Activated CD4-positive, alpha-beta T cell treated with anti-CD3 and anti-CD28 coated beads, Interleukin-2, amount 10 ng/mL, durations not matched to agents 24 days and 14 days (primary cell): Measurements from ENCODE around the gene ARID5A. TPM values are rescaled to one million over a fixed set of nuclear protein-coding genes. Genes with fewer than 3 reads are reported as not detected.
"Not testable (repeated sequence)": the region's sequence is repeated elsewhere in the genome, so short reads cannot be mapped to it uniquely, and the experiment has no call there.

ENCODE experiments used
- DNase-seq: peaks from one replicate; pipeline ENCODE4 v3.0.0; 2022
- H3K27ac Mint-ChIP-seq: one replicate; pipeline ENCODE4 v1.8.0; 2022; ENCODE audit warnings: mild to moderate bottlenecking, mixed read lengths
- H3K27me3 Mint-ChIP-seq: one replicate; pipeline ENCODE4 v1.8.0; 2022; ENCODE audit warnings: mixed read lengths
- H3K36me3 Mint-ChIP-seq: one replicate; pipeline ENCODE4 v1.8.0; 2022; ENCODE audit warnings: low read depth, mild to moderate bottlenecking, mixed read lengths
- H3K4me1 Mint-ChIP-seq: one replicate; pipeline ENCODE4 v1.8.0; 2021; ENCODE audit warnings: mixed read lengths
- H3K4me3 Mint-ChIP-seq: one replicate; pipeline ENCODE4 v1.8.0; 2022; ENCODE audit warnings: mild to moderate bottlenecking, moderate library complexity, mixed read lengths
- H3K9me3 Mint-ChIP-seq: one replicate; pipeline ENCODE4 v1.8.0; 2021; ENCODE audit warnings: mixed read lengths
- intact Hi-C: fragments of 100-400 bp; cut with micrococcal nuclease; formaldehyde crosslinking; loops from one replicate; pipeline ENCODE4 v1.15.1; 2023
- total RNA-seq: library from RNA; stranded (reverse); gene quantifications from 2 replicates; pipeline ENCODE4 v1.2.3, GENCODE V29; 2022

The ARID5A gene, protein sequence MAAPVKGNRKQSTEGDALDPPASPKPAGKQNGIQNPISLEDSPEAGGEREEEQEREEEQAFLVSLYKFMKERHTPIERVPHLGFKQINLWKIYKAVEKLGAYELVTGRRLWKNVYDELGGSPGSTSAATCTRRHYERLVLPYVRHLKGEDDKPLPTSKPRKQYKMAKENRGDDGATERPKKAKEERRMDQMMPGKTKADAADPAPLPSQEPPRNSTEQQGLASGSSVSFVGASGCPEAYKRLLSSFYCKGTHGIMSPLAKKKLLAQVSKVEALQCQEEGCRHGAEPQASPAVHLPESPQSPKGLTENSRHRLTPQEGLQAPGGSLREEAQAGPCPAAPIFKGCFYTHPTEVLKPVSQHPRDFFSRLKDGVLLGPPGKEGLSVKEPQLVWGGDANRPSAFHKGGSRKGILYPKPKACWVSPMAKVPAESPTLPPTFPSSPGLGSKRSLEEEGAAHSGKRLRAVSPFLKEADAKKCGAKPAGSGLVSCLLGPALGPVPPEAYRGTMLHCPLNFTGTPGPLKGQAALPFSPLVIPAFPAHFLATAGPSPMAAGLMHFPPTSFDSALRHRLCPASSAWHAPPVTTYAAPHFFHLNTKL
- total RNA-seq = 214 and 229 TPM in 2 replicates

DNA sequence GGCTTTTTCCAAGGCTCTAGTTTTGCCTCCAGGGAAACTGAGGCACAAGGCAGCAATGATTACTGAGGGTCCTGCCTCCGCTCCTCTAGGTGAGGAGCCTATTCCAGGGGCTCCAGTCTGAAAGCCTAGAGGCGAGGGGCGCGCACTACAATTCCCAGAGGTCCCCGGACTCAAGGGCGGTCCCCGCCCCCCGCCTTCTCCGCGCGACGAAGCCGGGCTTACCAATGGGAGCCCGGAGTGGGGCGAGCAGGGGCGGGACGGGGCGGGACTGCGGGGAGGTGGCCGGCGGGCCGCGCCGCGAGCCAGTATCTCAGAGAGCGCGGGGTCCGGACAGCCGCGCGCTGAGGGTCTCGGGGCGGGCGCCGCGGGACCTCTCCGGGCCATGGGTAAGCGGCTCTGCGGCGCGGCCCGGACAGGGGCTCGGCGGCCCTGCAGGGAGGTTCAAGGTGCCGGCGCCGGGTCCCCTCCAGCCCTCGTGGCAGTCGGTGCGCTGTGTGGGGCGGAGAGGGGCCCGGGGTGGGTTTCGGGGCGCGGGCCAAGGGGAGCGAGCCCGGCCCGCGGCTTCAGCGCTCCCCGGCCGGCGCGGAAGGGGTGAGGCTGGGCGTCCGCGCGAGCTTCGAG lies at the start of gene ARID5A:
Gene ARID5A, plus strand, starts transcription at position 308 of the 621 bp plus-strand sequence. Its CDS starts 75 bp downstream, at position 383.
- Mint-ChIP-seq H3K9me3 (no peaks in the 10 kb centered on the region), H3K4me1 (peaks cover 54% of the 10 kb centered on the region), H3K4me3 (peak within 1 kb of the TSS; percentile 93), H3K27me3 (no peaks in the 10 kb centered on the region), H3K36me3 (peaks cover 41% of the 10 kb centered on the region), H3K27ac (peak within 1 kb of the TSS; percentile 94)
- intact Hi-C loops = loop anchor here (1.0 to 10.0 kb wide), 11 partner anchors 8 to 1002 kb away; partner anchors contain the start of genes ANKRD36, CIAO1, CNNM3 and CNNM4
- DNase-seq = peak; percentile 97

DNA sequence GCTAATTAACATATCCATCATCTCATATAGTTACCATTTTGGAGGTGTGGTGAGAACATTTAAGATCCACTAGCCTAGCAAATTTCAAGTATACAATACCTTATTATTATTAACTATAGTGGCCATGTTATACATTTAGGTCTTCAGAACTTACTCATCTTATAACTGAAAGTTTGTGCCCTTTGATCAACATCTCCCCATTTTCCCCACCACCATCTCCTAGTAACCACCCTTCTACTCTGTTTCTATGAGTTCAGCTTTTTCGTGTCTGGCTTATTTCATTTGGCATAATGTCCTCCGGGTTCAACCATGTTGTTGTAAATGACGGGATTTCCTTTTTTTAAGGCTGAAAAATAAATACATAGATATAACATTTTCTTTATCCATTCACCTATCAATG lies 47.3 kb upstream of the ARID5A start:
- intact Hi-C loops = loop anchor here (5.0 kb wide), 3 partner anchors 62 to 327 kb away; no protein-coding TSS in a partner anchor
- Mint-ChIP-seq H3K36me3 (peaks cover 12% of the 10 kb centered on the region), H3K4me1 (peaks cover 61% of the 10 kb centered on the region), H3K9me3 (peaks cover 10% of the 10 kb centered on the region), H3K4me3 (no peak overlapping the region), H3K27ac (no peak overlapping the region), H3K27me3 (no peaks in the 10 kb centered on the region)
- DNase-seq = no peak

DNA sequence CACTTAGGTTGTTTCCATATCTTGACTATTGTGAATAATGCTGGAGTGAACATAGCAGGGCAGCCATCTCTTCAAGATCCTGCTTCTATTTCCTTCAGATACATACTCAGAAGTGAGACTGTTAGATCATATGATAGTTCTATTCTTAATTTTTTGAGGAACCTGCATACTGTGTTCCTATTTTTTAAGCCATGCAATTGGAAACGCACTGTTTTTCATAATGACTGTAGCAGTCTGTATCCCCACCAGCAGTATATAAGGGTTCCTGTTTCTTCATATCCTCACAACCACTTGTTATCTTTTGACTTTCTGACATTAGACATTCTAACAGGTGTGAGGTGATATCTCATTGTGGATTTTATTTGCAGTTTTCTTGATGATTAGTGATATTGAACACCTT lies 46.9 kb upstream of the ARID5A start:
- intact Hi-C loops = loop anchor here (5.0 kb wide), 3 partner anchors 62 to 327 kb away; no protein-coding TSS in a partner anchor
- no peak overlapping the region for H3K27ac Mint-ChIP-seq
- peaks cover 57% of the 10 kb centered on the region for H3K4me1 Mint-ChIP-seq
- no peak for DNase-seq
- no peak overlapping the region for H3K4me3 Mint-ChIP-seq
- peaks cover 9% of the 10 kb centered on the region for H3K9me3 Mint-ChIP-seq
- peaks cover 14% of the 10 kb centered on the region for H3K36me3 Mint-ChIP-seq
- no peaks in the 10 kb centered on the region for H3K27me3 Mint-ChIP-seq

DNA sequence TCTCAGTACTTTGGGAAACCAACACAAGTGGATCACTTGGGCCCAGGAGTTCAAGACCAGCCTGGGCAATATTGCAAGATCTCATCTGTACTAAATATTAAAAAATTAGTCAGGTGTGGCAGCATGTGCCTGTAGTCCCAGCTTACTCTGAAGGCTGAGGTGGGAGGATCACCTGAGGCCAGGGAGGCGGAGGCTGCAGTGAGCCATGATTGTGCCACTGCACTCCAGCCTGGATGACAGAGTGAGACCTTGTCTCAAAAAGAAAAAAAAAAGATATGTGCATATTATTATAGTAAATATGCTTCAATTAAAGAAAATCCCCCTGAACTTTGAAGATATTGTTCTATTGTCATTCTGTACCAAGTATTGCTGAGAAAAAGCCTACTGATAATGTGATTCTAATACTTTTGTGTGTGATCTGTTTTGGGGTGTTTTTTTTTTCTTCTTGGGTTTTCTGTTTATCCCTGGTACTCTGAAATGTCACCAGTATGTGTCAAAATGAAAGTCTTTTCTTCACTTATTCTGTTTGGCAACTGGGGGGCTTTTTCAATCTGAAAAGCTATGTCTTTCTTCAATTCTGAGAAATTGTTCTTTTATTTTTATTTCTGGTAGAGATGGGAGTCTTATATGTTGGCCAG lies 44.6 kb upstream of the ARID5A start:
- peaks cover 16% of the 10 kb centered on the region for H3K9me3 Mint-ChIP-seq
- H3K4me3 Mint-ChIP-seq = no peak overlapping the region
- no peaks in the 10 kb centered on the region for H3K27me3 Mint-ChIP-seq
- peak overlapping the region; percentile 43 for H3K27ac Mint-ChIP-seq
- no peak for DNase-seq
- peaks cover 21% of the 10 kb centered on the region for H3K36me3 Mint-ChIP-seq
- intact Hi-C loops = no loop called here
- H3K4me1 Mint-ChIP-seq = peaks cover 43% of the 10 kb centered on the region

DNA sequence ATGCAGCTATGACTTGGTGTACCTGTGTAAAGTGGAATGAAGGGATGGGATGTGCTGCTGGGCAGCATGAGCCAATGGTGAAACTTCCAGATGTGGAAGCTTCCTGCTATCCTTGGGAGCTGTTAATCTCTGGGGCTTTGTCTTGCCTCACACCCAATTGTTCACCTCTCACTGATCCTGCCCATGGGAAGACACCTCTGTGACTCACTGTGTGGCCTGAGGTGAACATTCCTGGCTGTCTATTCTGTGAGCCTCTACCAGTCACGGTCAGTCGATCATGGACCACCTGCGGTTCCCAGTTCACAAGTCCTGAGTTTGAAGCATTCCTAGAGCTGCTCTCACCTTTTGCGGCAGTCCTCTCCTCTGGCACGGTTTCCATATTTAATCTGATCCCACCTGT lies 43.5 kb upstream of the ARID5A start:
- H3K9me3 Mint-ChIP-seq = peaks cover 16% of the 10 kb centered on the region
- DNase-seq = peak; percentile 50
- intact Hi-C loops = no loop called here
- no peak overlapping the region for H3K27ac Mint-ChIP-seq
- H3K36me3 Mint-ChIP-seq = peaks cover 19% of the 10 kb centered on the region
- no peaks in the 10 kb centered on the region for H3K27me3 Mint-ChIP-seq
- H3K4me3 Mint-ChIP-seq = no peak overlapping the region
- H3K4me1 Mint-ChIP-seq = peaks cover 41% of the 10 kb centered on the region

DNA sequence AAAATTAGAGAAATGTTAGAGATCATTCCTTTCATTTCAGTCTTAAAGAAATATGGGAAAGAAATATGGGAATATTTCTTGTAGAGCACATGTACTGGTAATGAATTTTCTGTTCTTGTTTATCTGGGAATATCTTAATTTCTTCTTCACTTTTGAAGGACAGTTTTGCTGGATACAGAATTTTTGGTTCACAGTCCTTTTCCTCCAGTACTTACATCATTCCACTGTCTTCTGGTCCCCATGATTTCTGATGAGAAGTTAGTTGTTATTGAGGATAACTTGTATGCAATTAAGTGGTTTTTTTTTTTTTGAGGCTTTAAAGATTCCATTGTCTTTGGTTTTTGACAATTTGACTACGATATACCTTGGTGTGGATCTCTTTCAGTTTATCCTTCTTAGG lies 42.4 kb upstream of the ARID5A start:
- DNase-seq = no peak
- H3K27me3 Mint-ChIP-seq = no peaks in the 10 kb centered on the region
- intact Hi-C loops = no loop called here
- no peak overlapping the region for H3K27ac Mint-ChIP-seq
- peaks cover 15% of the 10 kb centered on the region for H3K36me3 Mint-ChIP-seq
- peaks cover 16% of the 10 kb centered on the region for H3K9me3 Mint-ChIP-seq
- H3K4me3 Mint-ChIP-seq = no peak overlapping the region
- peaks cover 38% of the 10 kb centered on the region for H3K4me1 Mint-ChIP-seq

DNA sequence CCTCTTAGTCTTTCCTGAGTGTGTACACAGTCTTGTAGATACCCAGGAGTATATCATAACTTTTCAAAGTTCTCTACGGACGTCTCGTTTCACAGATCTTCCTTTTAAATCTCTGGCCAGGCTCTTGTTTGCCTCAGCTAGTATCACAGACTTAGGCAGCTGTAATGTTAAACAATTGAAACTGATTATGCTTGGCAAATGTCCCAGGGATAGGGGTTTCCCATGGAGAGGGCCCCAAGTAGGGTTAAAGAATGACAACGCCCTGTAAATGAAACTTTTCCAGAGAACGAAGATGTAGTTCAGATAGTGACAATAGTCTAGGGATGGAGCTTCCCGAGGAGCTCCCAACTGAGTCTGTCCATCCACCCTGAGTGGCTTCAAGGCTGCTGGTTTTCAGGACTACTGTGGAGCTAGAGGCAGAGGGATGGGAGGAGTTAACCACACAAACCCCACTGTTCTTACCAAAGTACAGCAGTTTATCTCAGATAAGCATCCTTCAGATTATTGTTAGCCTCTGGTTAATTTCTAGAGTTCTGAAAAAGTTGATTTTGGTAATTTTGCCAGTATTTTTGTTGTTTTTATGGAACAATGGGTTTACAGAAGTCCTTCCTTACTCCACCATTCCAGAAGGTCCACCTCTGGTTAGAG lies 40.4 kb upstream of the ARID5A start:
- intact Hi-C loops = no loop called here
- H3K4me1 Mint-ChIP-seq = peaks cover 34% of the 10 kb centered on the region
- peaks cover 15% of the 10 kb centered on the region for H3K36me3 Mint-ChIP-seq
- DNase-seq = peak; percentile 48
- no peaks in the 10 kb centered on the region for H3K27me3 Mint-ChIP-seq
- H3K9me3 Mint-ChIP-seq = peaks cover 16% of the 10 kb centered on the region
- no peak overlapping the region for H3K4me3 Mint-ChIP-seq
- H3K27ac Mint-ChIP-seq = peak overlapping the region; percentile 6

DNA sequence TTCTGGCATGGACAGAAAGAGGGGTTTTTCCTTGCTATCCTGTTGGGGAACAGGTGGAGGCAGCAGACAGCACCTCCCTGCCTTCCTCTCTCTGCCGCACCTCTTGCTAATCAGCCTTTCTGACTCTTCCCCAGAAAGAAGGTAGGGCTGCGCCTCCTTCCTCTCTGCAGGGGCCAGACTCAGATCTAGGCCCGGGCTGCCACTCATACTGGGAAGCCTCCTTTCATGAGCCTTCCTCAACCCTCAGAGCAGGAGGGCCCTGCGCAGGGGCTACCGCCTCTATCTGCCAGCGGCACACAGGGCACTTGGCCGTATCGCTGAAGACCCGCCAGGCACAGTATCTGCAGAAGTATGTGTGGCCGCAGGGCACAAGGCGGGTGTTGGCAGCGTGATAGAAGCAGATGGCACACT lies 38.5 kb upstream of the ARID5A start:
- DNase-seq = peak; percentile 54
- intact Hi-C loops = no loop called here
- H3K27me3 Mint-ChIP-seq = no peaks in the 10 kb centered on the region
- H3K4me1 Mint-ChIP-seq = peaks cover 36% of the 10 kb centered on the region
- peaks cover 13% of the 10 kb centered on the region for H3K36me3 Mint-ChIP-seq
- peaks cover 16% of the 10 kb centered on the region for H3K9me3 Mint-ChIP-seq
- no peak overlapping the region for H3K4me3 Mint-ChIP-seq
- H3K27ac Mint-ChIP-seq = no peak overlapping the region

DNA sequence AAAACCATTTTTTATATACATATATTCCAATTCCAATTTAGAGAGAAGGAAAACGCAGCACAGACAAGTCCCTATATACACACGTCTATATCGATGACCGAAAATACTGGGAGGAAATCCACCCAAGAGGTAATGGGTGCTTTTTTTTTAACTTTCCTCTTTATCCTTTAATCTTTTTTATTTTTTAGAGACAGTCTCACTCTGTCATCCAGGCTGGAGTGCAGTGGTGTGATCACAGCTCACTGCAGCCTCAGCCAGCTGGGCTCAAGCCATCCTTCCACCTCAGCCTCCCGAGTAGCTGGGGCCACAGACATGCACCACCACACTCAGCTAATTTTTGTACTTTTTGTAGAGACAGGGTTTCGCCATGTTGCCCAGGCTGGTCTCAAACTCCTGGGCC lies 37.9 kb upstream of the ARID5A start:
- intact Hi-C loops, H3K4me3 Mint-ChIP-seq, H3K27ac Mint-ChIP-seq, H3K27me3 Mint-ChIP-seq: not testable (repeated sequence)
- H3K9me3 Mint-ChIP-seq = peaks cover 16% of the 10 kb centered on the region
- H3K36me3 Mint-ChIP-seq = peaks cover 13% of the 10 kb centered on the region
- peaks cover 37% of the 10 kb centered on the region for H3K4me1 Mint-ChIP-seq
- peak; percentile 46 for DNase-seq

DNA sequence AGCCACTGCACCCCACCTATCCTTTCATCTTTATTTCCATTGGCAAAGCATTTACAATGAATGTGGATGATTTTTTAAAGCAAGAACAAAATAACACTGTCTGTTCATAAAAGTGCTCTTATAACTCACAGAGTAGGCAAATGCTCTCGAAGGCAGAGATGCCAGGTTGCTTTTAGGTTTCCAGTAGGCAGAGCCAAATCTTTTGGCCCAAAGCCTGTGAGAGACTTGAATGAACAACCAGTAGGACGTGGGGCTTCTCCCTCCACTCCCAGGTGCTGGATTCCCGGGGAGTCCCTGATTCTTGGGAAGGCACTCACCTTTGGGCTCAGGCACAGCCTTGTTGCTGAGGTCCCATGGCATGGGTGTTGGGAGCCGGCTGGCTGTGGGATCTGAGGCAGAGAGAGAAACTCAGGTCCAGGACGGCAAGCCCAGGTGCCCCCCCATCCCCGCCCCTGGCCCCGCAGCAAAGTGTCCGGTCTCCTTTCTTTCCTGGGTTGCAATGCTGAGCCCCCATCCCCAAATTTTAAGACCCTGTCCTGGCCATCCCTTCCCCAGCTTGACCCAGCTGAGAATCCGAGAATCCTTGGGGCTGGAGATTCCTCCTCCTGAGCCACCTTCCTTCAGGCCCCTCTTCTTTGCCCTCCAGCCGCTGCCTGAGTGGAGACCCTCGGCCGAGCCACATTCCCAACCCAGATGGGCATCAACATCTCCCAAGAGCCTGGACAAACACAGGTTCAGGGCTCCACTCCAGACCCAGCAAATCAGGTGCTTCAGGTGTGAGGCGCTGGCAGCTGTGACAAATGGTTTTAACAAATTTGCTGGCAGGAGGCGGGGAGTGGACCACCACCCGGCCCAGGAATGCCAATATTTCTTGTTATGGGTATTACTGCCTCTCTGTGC lies 37.2 kb upstream of the ARID5A start:
- intact Hi-C loops = no loop called here
- Mint-ChIP-seq H3K27me3 (no peaks in the 10 kb centered on the region), H3K36me3 (peaks cover 12% of the 10 kb centered on the region), H3K4me1 (peaks cover 38% of the 10 kb centered on the region), H3K27ac (no peak overlapping the region), H3K4me3 (no peak overlapping the region), H3K9me3 (peaks cover 13% of the 10 kb centered on the region)
- peak; percentile 55 for DNase-seq

DNA sequence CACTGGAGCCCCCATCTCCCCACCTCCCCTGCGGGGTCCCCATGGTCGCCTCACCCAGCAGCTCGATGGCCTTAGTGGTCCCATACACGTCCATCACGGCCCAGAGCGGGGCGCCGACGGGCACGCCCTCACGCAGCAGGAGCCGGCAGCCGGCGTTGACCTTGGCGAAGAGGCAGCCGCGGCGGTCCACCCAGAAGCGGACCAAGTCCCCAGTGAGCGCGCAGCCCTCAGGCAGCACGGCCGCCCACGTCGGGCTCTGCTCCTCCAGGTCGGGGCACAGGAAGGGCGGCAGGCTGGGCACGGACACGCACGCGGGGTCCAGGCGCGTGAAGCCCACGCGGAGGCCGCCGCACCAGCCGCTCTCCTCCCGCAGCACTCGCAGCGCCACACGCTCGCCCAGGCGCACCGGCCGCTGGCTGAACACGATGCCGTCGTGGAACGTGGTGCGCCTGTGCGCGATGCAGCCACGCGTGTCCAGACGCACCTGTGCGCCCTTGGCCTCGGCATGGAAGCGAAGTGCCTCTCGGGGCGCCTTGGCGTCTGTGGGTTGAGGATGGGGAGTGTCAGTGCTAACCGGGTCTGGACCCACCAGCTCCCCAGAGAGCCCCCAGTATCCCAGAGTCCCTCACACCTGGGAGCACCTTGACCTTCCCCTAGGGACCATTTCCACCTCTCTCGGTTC lies 36.0 kb upstream of the ARID5A start:
- DNase-seq = peak; percentile 54
- no peak overlapping the region for H3K27ac Mint-ChIP-seq
- H3K4me1 Mint-ChIP-seq = peaks cover 40% of the 10 kb centered on the region
- H3K4me3 Mint-ChIP-seq = no peak overlapping the region
- intact Hi-C loops = no loop called here
- H3K27me3 Mint-ChIP-seq = no peaks in the 10 kb centered on the region
- peaks cover 6% of the 10 kb centered on the region for H3K36me3 Mint-ChIP-seq
- H3K9me3 Mint-ChIP-seq = peaks cover 6% of the 10 kb centered on the region

DNA sequence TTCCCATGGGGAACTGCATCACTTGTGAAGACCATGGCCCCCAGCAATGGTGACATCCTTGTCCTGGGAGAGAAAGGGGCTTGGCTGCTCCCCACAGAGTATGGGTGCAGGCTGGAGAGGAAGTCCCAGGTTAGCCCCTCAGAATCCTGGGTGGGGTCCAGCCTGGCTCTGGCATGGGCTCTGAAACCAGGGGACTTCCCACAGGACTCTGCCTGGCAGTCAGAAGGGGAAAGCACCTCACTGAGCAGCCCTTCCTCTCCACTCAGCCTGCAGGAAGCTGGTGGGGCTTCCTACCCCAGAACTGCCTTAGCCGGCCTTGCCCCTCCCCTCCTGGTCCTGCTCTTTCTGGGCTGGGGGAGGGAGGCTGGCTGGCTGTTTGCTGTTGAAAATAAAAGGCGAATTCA lies 35.1 kb upstream of the ARID5A start:
- no peaks in the 10 kb centered on the region for H3K9me3 Mint-ChIP-seq
- H3K27me3 Mint-ChIP-seq = no peaks in the 10 kb centered on the region
- intact Hi-C loops = no loop called here
- H3K27ac Mint-ChIP-seq = peak overlapping the region; percentile 88
- peaks cover 39% of the 10 kb centered on the region for H3K4me1 Mint-ChIP-seq
- H3K36me3 Mint-ChIP-seq = no peaks in the 10 kb centered on the region
- DNase-seq = peak; percentile 86
- peak overlapping the region; percentile 58 for H3K4me3 Mint-ChIP-seq
